Epithelial cell of esophagus (primary cell): ENCODE data around the gene MAP1LC3B2.

Experiments
- DNase-seq: peaks from one replicate; pipeline ENCODE4 v3.0.0; 2010; ENCODE audit warnings: low read depth
- H3K4me3 ChIP-seq: 2 replicates; pipeline ENCODE4 v1.5.1; 2011; ENCODE audit warnings: mild to moderate bottlenecking, low read length, control low read depth
- TF ChIP-seq, protein P1 (sequence below): IDR thresholded peaks from 2 replicates; pipeline ENCODE4 v1.5.1; 2011; ENCODE audit warnings: low read depth, mild to moderate bottlenecking, low read length, control low read depth, inconsistent platforms; ENCODE audit not compliant: insufficient read depth; ENCODE audit errors: missing control alignments

The MAP1LC3B2 gene

DNA sequence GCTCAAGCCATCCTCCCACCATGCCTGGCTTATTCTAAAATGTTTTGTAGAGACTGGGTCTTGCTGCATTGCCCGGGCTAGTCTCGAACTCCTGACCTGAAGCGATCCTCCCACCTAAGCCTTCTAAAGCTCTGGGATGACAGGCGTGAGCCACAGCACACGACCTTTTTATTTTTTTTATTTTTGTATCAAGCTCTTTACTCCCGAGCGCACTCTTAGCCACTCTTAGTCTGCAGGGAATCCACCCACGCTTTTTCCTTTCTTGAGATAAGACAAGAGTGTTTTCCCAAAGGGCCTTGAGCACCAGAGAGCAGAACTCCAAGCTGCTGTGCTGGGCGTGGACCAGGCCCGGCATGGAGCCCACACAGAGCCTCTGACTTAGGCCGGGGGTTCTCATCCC, 23.4 kb downstream of the MAP1LC3B2 start:
- DNase-seq, result no peak
- H3K4me3 ChIP-seq, result no peak overlapping the region
- TF ChIP-seq, protein P1, sequence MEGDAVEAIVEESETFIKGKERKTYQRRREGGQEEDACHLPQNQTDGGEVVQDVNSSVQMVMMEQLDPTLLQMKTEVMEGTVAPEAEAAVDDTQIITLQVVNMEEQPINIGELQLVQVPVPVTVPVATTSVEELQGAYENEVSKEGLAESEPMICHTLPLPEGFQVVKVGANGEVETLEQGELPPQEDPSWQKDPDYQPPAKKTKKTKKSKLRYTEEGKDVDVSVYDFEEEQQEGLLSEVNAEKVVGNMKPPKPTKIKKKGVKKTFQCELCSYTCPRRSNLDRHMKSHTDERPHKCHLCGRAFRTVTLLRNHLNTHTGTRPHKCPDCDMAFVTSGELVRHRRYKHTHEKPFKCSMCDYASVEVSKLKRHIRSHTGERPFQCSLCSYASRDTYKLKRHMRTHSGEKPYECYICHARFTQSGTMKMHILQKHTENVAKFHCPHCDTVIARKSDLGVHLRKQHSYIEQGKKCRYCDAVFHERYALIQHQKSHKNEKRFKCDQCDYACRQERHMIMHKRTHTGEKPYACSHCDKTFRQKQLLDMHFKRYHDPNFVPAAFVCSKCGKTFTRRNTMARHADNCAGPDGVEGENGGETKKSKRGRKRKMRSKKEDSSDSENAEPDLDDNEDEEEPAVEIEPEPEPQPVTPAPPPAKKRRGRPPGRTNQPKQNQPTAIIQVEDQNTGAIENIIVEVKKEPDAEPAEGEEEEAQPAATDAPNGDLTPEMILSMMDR, result no peak

DNA sequence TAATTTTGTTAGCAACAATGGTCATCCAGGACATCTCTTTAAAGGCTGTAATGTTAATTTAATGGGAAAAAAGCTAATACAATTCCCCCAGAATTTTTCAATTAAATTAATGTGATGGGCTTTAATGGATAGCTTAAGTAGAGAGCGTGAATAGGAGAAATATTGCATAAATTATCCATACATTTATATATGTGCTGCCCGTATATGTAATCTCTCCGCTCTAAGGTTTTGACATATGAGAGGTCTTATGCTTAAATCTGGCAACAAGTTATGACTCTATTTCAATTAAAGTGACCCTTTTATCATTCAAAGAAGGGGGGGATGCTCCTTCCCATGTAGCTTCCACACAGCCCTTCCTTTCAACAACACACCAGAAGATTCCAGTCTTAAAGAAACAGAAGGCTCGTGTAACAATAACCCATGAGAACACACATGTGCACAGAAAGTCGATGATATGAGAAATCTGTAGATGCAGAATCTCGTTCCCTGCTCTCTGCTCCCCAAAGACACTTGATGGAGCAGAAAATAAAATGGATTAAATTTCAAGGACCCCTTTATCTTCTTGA, 24.0 kb downstream of the MAP1LC3B2 start:
- no peak overlapping the region for H3K4me3 ChIP-seq
- no peak for DNase-seq
- TF ChIP-seq, protein P1, result no peak

DNA sequence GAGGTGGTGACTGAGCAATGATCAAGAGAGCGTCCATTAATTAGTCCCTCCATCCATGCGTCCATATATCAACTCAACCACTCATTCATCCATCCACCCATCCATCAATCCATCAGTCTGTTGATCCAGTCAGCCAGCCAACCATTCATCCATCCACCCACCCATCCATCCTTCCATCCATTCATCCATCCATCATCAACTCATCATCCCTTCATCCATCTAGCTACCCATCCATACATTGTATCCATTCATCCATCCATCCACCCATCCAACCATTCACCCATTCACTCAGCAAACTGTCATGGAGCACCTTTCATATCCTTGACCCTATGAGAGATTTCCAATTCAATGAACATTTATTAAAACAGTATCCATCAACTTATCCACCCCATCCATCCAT, 28.1 kb downstream of the MAP1LC3B2 start:
- TF ChIP-seq, protein P1, result no peak
- no peak for DNase-seq
- no peak overlapping the region for H3K4me3 ChIP-seq

DNA sequence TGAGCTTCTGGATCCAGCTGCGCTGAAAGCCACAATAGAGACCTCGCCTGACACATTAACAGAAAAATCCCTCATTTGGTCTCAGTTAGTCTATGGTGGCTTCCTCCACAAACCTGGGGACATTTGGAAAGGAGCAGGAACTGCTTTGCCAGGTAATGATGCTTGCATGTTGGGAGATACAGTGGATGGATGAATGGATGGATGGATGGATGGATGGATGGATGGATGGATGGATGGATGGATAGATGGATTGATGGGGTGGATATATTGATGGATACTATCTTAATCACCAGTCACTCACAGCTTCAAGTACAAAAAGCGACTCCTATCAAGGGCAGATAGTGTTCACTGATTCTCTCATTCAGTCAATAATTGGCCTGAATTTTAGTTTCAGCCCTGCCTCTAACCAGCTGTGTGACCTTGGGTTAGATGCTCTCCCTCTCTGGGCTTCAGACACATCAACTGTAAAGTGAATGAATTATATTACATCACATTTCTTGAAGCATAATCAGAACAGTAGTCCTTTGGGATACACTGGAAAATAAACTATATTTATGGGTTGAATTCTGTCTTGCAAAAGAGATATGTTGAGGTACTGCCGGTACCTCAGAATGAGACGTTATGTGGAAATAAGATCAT, 29.3 kb downstream of the MAP1LC3B2 start:
- no peak overlapping the region for H3K4me3 ChIP-seq
- no peak for DNase-seq
- TF ChIP-seq, protein P1, result no peak

DNA sequence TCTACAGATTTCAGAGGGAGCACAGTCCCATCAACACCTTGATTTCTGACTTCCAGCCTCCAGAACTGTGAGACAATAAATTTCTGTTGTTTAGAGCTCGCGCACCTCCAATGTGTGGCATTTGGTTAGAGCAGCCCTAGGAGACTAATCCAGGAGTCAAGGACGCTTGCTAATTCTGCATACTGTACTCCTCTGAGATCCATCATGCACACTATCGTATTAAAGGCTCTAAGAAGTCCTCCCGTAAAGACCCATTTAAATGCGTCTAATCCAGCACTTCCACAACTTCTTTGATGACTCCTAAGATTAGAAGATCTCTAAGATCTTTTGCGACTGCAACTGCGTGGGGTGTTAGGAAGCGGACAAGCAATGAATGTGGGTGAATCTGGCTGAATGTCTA, 30.4 kb downstream of the MAP1LC3B2 start:
- TF ChIP-seq, protein P1, result no peak
- DNase-seq, result no peak
- no peak overlapping the region for H3K4me3 ChIP-seq

DNA sequence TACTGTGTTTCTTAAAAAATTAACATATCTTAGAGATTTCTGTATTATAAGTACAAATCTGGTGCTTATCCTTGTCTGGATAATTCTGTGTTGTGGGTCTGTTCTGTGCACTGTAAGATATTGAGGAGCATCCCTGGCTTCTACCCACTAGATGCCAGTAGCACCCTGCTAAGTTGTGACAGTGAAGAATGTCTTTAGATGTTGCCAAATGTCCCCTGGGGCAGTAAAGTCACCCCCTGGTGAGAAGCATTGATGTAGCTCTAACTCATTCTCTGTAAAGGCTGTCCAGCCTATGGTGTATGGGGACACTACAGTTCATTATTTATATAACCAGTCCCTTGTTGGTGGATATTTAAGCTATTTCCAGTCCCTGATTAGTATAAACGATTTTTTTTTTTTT, 31.4 kb downstream of the MAP1LC3B2 start:
- DNase-seq, result peak; percentile 39
- TF ChIP-seq, protein P1, result peak; percentile 12
- H3K4me3 ChIP-seq, result no peak overlapping the region
